Measurements from ENCODE around the gene HAP1.
"Not testable (repeated sequence)": the region's sequence is repeated elsewhere in the genome, so short reads cannot be mapped to it uniquely, and the experiment has no call there.

The HAP1 gene

GRCh38 chr17:41777574-41778188, 43.2 kb upstream of the HAP1 start:
- peaks cover 14% of the 10 kb centered on the region for H3K4me1 ChIP-seq (ENCODE audit: low read depth, poor library complexity, severe bottlenecking)
- H3K79me2 ChIP-seq (ENCODE audit: insufficient read depth, low read depth): peaks cover 7% of the 10 kb centered on the region; the same call in 1 of the 2 replicates
- no peaks in the 10 kb centered on the region for H3K27me3 ChIP-seq (ENCODE audit: insufficient read depth, low read depth)
- no peak overlapping the region for H3K27ac ChIP-seq
- H3K9ac ChIP-seq: no peak overlapping the region
- H4K20me1 ChIP-seq (ENCODE audit: insufficient read depth): no peaks in the 10 kb centered on the region
- no peak overlapping the region for H3K4me3 ChIP-seq (IDR thresholded peaks at IDR 0.05; ENCODE audit: insufficient read depth, low read depth, low read length)
- H2AFZ ChIP-seq (ENCODE audit: low read depth): no peak overlapping the region
- H3K4me2 ChIP-seq: no peak overlapping the region
- no peaks in the 10 kb centered on the region for H3K36me3 ChIP-seq (ENCODE audit: insufficient read depth)
- no peak for TF ChIP-seq CTCF (conservative IDR thresholded peaks at IDR 0.05; ENCODE audit: low read depth, low read length)

GRCh38 chr17:41777157-41777573, 42.7 kb upstream of the HAP1 start:
- H3K27ac ChIP-seq: no peak overlapping the region
- no peaks in the 10 kb centered on the region for H3K27me3 ChIP-seq (ENCODE audit: insufficient read depth, low read depth)
- peaks cover 14% of the 10 kb centered on the region for H3K4me1 ChIP-seq (ENCODE audit: low read depth, poor library complexity, severe bottlenecking)
- no peak overlapping the region for H3K9ac ChIP-seq
- H4K20me1 ChIP-seq (ENCODE audit: insufficient read depth): no peaks in the 10 kb centered on the region
- peaks cover 7% of the 10 kb centered on the region; the same call in 1 of the 2 replicates for H3K79me2 ChIP-seq (ENCODE audit: insufficient read depth, low read depth)
- TF ChIP-seq CTCF (conservative IDR thresholded peaks at IDR 0.05; ENCODE audit: low read depth, low read length): no peak
- H2AFZ ChIP-seq (ENCODE audit: low read depth): no peak overlapping the region
- no peaks in the 10 kb centered on the region for H3K36me3 ChIP-seq (ENCODE audit: insufficient read depth)
- no peak overlapping the region for H3K4me2 ChIP-seq
- no peak overlapping the region for H3K4me3 ChIP-seq (IDR thresholded peaks at IDR 0.05; ENCODE audit: insufficient read depth, low read depth, low read length)

- not testable (repeated sequence) for H2AFZ ChIP-seq (ENCODE audit: low read depth); H3K4me3 ChIP-seq (IDR thresholded peaks at IDR 0.05; ENCODE audit: insufficient read depth, low read depth, low read length); H3K27ac ChIP-seq; H3K9ac ChIP-seq; H3K27me3 ChIP-seq (ENCODE audit: insufficient read depth, low read depth); H3K4me2 ChIP-seq; H3K36me3 ChIP-seq (ENCODE audit: insufficient read depth); H3K79me2 ChIP-seq (ENCODE audit: insufficient read depth, low read depth); H4K20me1 ChIP-seq (ENCODE audit: insufficient read depth)
- H3K4me1 ChIP-seq (ENCODE audit: low read depth, poor library complexity, severe bottlenecking): peaks cover 14% of the 10 kb centered on the region
These were observed 41.9 kb upstream of the HAP1 start for GRCh38 chr17:41776262-41776900.

- no peak for TF ChIP-seq CTCF (conservative IDR thresholded peaks at IDR 0.05; ENCODE audit: low read depth, low read length)
- no peaks in the 10 kb centered on the region for H4K20me1 ChIP-seq (ENCODE audit: insufficient read depth)
- no peak overlapping the region for H3K4me3 ChIP-seq (IDR thresholded peaks at IDR 0.05; ENCODE audit: insufficient read depth, low read depth, low read length)
- no peaks in the 10 kb centered on the region for H3K36me3 ChIP-seq (ENCODE audit: insufficient read depth)
- peaks cover 14% of the 10 kb centered on the region for H3K4me1 ChIP-seq (ENCODE audit: low read depth, poor library complexity, severe bottlenecking)
- no peak overlapping the region for H3K9ac ChIP-seq
- H2AFZ ChIP-seq (ENCODE audit: low read depth): no peak overlapping the region
- H3K79me2 ChIP-seq (ENCODE audit: insufficient read depth, low read depth): peaks cover 7% of the 10 kb centered on the region; the same call in 1 of the 2 replicates
- H3K27ac ChIP-seq: no peak overlapping the region
- no peaks in the 10 kb centered on the region for H3K27me3 ChIP-seq (ENCODE audit: insufficient read depth, low read depth)
- no peak overlapping the region for H3K4me2 ChIP-seq
These were observed 41.2 kb upstream of the HAP1 start for GRCh38 chr17:41775394-41776226.

All from KMS-11 (cell line).